HepG2 (cell line): ENCODE results near the gene RAD18.

Experiments
- AHR ChIP-seq: IDR thresholded peaks from 2 replicates; pipeline ENCODE4 v1.6.1; 2018; ENCODE audit warnings: missing genetic modification reagents, missing compliant biosample characterization
- GTF2F1 ChIP-seq: fragments of 150-350 bp; IDR thresholded peaks from 2 replicates; pipeline ENCODE4 v1.6.1; 2014; ENCODE audit warnings: low read length
- NFIC ChIP-seq: IDR thresholded peaks from 2 replicates; pipeline ENCODE4 v1.6.1; 2012; ENCODE audit warnings: mild to moderate bottlenecking, low read length, inconsistent platforms
- RAD21 ChIP-seq: fragments of 450-650 bp; formaldehyde crosslinking; IDR thresholded peaks from 2 replicates; pipeline ENCODE4 v1.5.0; 2020; ENCODE audit warnings: mild to moderate bottlenecking
- ZNF263 ChIP-seq: sonication (generic); formaldehyde crosslinking; IDR thresholded peaks from 2 replicates; pipeline ENCODE4 v1.4.0; 2020; ENCODE audit warnings: missing genetic modification reagents
- ZNF274 ChIP-seq: sonication (generic); formaldehyde crosslinking; IDR thresholded peaks from 2 replicates; pipeline ENCODE4 v1.5.1; 2020; ENCODE audit warnings: mild to moderate bottlenecking, missing genetic modification reagents
- TF ChIP-seq, protein P1 (sequence below): sonication (generic); formaldehyde crosslinking; IDR thresholded peaks from 2 replicates; pipeline ENCODE4 v1.5.0; 2020; ENCODE audit warnings: mild to moderate bottlenecking, missing genetic modification reagents, moderate library complexity

DNA sequence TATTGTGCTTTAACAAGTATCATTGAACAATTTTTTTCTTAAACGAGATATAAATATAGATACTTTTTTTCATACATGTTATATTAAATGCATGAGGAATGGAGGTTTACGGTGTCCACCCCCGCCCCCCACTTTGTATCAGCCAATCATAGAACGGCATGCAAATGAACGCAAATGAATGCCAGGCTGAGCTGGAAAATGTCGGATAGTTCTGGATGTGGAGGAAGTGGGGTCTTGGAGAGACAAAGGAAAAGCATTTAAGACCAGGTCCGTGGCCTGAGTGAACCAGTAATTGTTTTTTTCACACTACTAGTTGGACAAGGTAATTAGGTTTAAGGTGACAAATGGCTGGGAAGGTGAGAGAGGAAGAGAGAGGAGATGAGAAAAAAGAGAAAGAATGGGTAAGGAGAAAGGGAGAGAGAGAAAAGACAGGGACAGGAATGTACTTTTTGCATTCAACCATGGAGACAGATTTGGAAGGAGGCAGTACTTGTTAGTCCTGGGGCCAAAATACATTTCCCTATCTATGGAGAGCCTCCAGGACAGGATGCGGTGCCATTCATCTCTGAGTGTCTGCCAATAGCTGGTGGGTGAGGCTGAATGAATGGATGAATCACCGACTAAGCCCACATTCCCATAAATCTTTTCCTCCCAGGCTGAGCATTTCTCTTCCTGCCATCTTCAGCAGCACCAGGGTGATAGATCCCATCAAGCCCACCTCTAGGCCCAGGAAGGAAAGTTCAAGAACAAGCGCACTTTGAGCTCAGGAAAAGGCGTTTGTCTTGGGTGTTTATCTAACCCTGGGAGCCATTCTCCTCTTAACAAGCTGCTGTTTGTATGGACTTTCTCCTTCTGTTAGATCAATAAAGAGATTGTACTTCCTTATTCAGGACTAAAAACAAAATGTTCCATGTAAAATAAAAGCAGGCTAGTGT, 1.4 kb upstream of the RAD18 start:
- TF ChIP-seq GTF2F1: no peak
- TF ChIP-seq ZNF274: no peak
- peak; percentile 64; the same call in 1 of the 2 replicates for TF ChIP-seq NFIC
- no peak for TF ChIP-seq AHR (CRISPR knock-in tag)
- TF ChIP-seq, protein P1, sequence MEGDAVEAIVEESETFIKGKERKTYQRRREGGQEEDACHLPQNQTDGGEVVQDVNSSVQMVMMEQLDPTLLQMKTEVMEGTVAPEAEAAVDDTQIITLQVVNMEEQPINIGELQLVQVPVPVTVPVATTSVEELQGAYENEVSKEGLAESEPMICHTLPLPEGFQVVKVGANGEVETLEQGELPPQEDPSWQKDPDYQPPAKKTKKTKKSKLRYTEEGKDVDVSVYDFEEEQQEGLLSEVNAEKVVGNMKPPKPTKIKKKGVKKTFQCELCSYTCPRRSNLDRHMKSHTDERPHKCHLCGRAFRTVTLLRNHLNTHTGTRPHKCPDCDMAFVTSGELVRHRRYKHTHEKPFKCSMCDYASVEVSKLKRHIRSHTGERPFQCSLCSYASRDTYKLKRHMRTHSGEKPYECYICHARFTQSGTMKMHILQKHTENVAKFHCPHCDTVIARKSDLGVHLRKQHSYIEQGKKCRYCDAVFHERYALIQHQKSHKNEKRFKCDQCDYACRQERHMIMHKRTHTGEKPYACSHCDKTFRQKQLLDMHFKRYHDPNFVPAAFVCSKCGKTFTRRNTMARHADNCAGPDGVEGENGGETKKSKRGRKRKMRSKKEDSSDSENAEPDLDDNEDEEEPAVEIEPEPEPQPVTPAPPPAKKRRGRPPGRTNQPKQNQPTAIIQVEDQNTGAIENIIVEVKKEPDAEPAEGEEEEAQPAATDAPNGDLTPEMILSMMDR (CRISPR knock-in tag): no peak
- no peak for TF ChIP-seq ZNF263 (CRISPR knock-in tag)
- no peak for TF ChIP-seq RAD21
